Immature natural killer cell (primary cell): Measurements from ENCODE around the gene ADRB2. TPM values are rescaled to one million over a fixed set of nuclear protein-coding genes. Genes with fewer than 3 reads are reported as not detected.
"Not testable (repeated sequence)": the region's sequence is repeated elsewhere in the genome, so short reads cannot be mapped to it uniquely, and the experiment has no call there.

Experiments
- DNase-seq, 3 donors: peaks; one replicate each; pipeline ENCODE4 v3.0.0; 2022; ENCODE audit warnings: mixed read lengths in 1 of 3
- H3K27ac Mint-ChIP-seq, 6 donors: one replicate each; pipeline ENCODE4 v1.8.0; 2020; ENCODE audit warnings: mixed read lengths in 6 of 6, mild to moderate bottlenecking in 5 of 6, inconsistent platforms in 4 of 6, moderate library complexity in 3 of 6
- H3K27me3 Mint-ChIP-seq, 3 donors: one replicate each; pipeline ENCODE4 v1.8.0; 2020 to 2021; ENCODE audit warnings: low read depth in 3 of 3, mild to moderate bottlenecking in 3 of 3, mixed read lengths in 3 of 3, moderate library complexity in 3 of 3, inconsistent platforms in 1 of 3
- H3K36me3 Mint-ChIP-seq, 3 donors: one replicate each; pipeline ENCODE4 v1.8.0; 2020; ENCODE audit warnings: mixed read lengths in 3 of 3, inconsistent platforms in 2 of 3, mild to moderate bottlenecking in 2 of 3
- H3K4me1 Mint-ChIP-seq, 2 donors: one replicate each; pipeline ENCODE4 v1.8.0; 2020; ENCODE audit warnings: inconsistent platforms in 2 of 2, mild to moderate bottlenecking in 2 of 2, mixed read lengths in 2 of 2, moderate library complexity in 1 of 2
- H3K4me3 Mint-ChIP-seq, 5 donors: one replicate each; pipeline ENCODE4 v1.8.0; 2020; ENCODE audit warnings: mild to moderate bottlenecking in 5 of 5, mixed read lengths in 5 of 5, inconsistent platforms in 3 of 5, moderate library complexity in 3 of 5
- H3K9me3 Mint-ChIP-seq, 6 donors: one replicate each; pipeline ENCODE4 v1.8.0; 2020; ENCODE audit warnings: mild to moderate bottlenecking in 6 of 6, mixed read lengths in 6 of 6, inconsistent platforms in 4 of 6, moderate library complexity in 3 of 6
- polyA plus RNA-seq, 3 donors: library from polyadenylated mRNA; unstranded; fragments of 300-500 nt; fragmentation: Illumina TruSeq; gene quantifications; one replicate each; pipeline ENCODE4 v1.2.3, GENCODE V29; 2021

The ADRB2 gene
- polyA plus RNA-seq, 3 donors from 2014 or later: 34.4 to 65.2 (median 54.1) TPM

DNA sequence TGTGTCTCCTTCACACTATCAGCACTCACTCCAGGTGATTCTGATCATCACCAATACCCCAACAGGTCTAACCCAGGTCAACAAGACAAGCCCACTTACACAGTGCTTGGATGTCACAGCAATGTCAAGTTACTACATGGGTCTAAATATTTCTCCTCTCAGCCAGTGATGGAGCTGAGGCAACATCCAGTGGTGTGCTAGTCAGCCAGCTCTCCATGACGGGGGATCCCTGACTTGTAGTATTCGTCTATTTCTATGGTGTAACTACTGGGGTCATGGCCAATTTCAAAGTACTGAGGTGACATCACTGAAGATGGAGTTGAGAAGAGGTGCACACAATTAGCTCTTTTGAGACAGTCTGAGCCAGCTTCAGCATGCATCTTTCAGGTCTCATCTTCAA lies 31.1 kb downstream of the ADRB2 start:
- DNase-seq: no peak
- H3K27ac Mint-ChIP-seq: peak overlapping the region; percentile 91 to 100 (median 98)
- peaks cover 12 to 32% (median 15%) of the 10 kb centered on the region in 3 donors for H3K36me3 Mint-ChIP-seq
- peak overlapping the region; percentile 34 to 81 (median 43) for H3K4me3 Mint-ChIP-seq
- H3K27me3 Mint-ChIP-seq: peaks cover 3 to 6% (median 4%) of the 10 kb centered on the region in 3 donors
- H3K9me3 Mint-ChIP-seq: no peaks in the 10 kb centered on the region
- H3K4me1 Mint-ChIP-seq: peaks cover 100% of the 10 kb centered on the region in 2 donors

DNA sequence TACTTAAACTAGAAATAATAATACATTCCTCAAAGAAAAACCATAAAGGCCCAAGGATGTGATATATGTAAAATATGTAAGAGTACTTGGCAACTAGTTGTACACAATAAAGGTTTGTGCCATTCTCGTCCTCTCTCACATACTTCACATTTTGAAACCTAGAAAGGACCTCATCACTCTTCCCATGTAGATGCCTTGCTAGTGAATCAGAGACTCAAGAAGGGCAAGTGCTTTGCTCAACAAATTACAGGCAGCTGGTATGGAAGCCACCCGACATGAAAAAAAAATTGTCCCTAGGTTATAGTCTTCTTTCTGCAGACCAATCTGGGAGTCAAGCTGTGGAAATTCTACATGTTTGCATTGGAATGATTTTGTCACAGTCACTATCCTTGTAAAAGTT lies 31.7 kb downstream of the ADRB2 start:
- peak overlapping the region in 4 of 5 donors; percentile 56 to 81 (median 71) for H3K4me3 Mint-ChIP-seq
- H3K4me1 Mint-ChIP-seq: peaks cover 100% of the 10 kb centered on the region in 2 donors
- DNase-seq: no peak
- no peaks in the 10 kb centered on the region for H3K9me3 Mint-ChIP-seq
- H3K27me3 Mint-ChIP-seq: peaks cover 3 to 6% (median 4%) of the 10 kb centered on the region in 3 donors
- H3K36me3 Mint-ChIP-seq: peaks cover 16 to 35% (median 21%) of the 10 kb centered on the region in 3 donors
- peak overlapping the region; percentile 91 to 100 (median 98) for H3K27ac Mint-ChIP-seq

GRCh38 chr5:148858547-148858946 lies 32.1 kb downstream of the ADRB2 start:
- Mint-ChIP-seq H3K36me3 (peaks cover 18 to 37% (median 23%) of the 10 kb centered on the region in 3 donors), H3K27me3 (peaks cover 3 to 6% (median 4%) of the 10 kb centered on the region in 3 donors), H3K9me3 (no peaks in the 10 kb centered on the region), H3K4me1 (peaks cover 99 to 100% of the 10 kb centered on the region in 2 donors), H3K4me3 (peak overlapping the region in 4 of 5 donors; percentile 56 to 81 (median 71)), H3K27ac (peak overlapping the region; percentile 91 to 100 (median 98))
- no peak for DNase-seq

- H3K36me3 Mint-ChIP-seq: peaks cover 29 to 48% (median 29%) of the 10 kb centered on the region in 3 donors
- H3K27me3 Mint-ChIP-seq: peaks cover 3 to 6% (median 4%) of the 10 kb centered on the region in 3 donors
- no peaks in the 10 kb centered on the region for H3K9me3 Mint-ChIP-seq
- no peak for DNase-seq
- H3K4me1 Mint-ChIP-seq: peaks cover 98 to 100% of the 10 kb centered on the region in 2 donors
- H3K27ac Mint-ChIP-seq: peak overlapping the region; percentile 91 to 100 (median 98)
- peak overlapping the region; percentile 56 to 81 (median 69) for H3K4me3 Mint-ChIP-seq
Observed at GRCh38 chr5:148859703-148860102, 33.3 kb downstream of the ADRB2 start.

GRCh38 chr5:148860599-148860998 lies 34.2 kb downstream of the ADRB2 start:
- Mint-ChIP-seq H3K4me1 (peaks cover 98 to 100% of the 10 kb centered on the region in 2 donors), H3K27ac (peak overlapping the region; percentile 91 to 100 (median 98))

GRCh38 chr5:148861088-148861487 lies 34.7 kb downstream of the ADRB2 start:
- peak overlapping the region; percentile 49 to 81 (median 69) for H3K4me3 Mint-ChIP-seq
- DNase-seq: no peak
- H3K4me1 Mint-ChIP-seq: peaks cover 98 to 100% of the 10 kb centered on the region in 2 donors
- no peaks in the 10 kb centered on the region for H3K9me3 Mint-ChIP-seq
- peaks cover 0 to 3% (median 0%) of the 10 kb centered on the region in 3 donors for H3K27me3 Mint-ChIP-seq
- peak overlapping the region; percentile 91 to 100 (median 98) for H3K27ac Mint-ChIP-seq
- peaks cover 28 to 59% (median 32%) of the 10 kb centered on the region in 3 donors for H3K36me3 Mint-ChIP-seq

More at GRCh38 chr5:148860599-148860998, 34.2 kb downstream of the ADRB2 start:
- Mint-ChIP-seq H3K27me3 (peaks cover 2 to 4% (median 2%) of the 10 kb centered on the region in 3 donors), H3K36me3 (peaks cover 29 to 55% (median 32%) of the 10 kb centered on the region in 3 donors), H3K4me3 (peak overlapping the region; percentile 56 to 81 (median 69)), H3K9me3 (no peaks in the 10 kb centered on the region)
- no peak for DNase-seq

DNA sequence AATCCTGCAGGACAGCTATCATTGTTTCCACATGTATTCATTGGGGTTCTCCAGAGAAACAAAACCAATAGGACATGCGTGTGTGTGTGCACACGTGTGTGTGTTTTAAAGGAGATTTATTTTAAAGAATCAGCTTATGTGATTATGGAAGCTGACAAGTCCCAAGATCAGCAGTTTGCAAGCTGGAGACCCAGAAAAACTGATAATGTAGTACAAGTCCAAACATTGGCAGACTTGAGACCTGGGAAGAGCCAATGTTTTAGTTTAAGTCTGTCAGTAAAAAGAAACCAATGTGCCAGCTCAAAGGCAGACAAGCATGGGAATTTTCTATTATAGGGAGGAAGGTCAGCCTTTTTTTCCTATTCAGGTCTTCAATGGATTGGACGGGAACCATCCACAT lies 35.3 kb downstream of the ADRB2 start:
- Mint-ChIP-seq H3K27ac (peak overlapping the region in 5 of 6 donors; percentile 91 to 100 (median 98)), H3K4me3 (peak overlapping the region in 3 of 5 donors; percentile 27 to 81 (median 56)), H3K36me3 (peaks cover 24 to 62% (median 32%) of the 10 kb centered on the region in 3 donors), H3K9me3 (no peaks in the 10 kb centered on the region), H3K4me1 (peaks cover 98 to 100% of the 10 kb centered on the region in 2 donors), H3K27me3 (no peaks in the 10 kb centered on the region)
- DNase-seq: no peak

GRCh38 chr5:148864113-148864841 lies 37.9 kb downstream of the ADRB2 start:
- no peak overlapping the region for H3K4me3 Mint-ChIP-seq
- H3K4me1 Mint-ChIP-seq: peaks cover 97 to 98% of the 10 kb centered on the region in 2 donors
- H3K36me3 Mint-ChIP-seq: peaks cover 31 to 48% (median 31%) of the 10 kb centered on the region in 3 donors
- peak overlapping the region in 5 of 6 donors; percentile 47 to 81 (median 75) for H3K27ac Mint-ChIP-seq
- no peak for DNase-seq
- H3K27me3 Mint-ChIP-seq: no peaks in the 10 kb centered on the region
- H3K9me3 Mint-ChIP-seq: no peaks in the 10 kb centered on the region

DNA sequence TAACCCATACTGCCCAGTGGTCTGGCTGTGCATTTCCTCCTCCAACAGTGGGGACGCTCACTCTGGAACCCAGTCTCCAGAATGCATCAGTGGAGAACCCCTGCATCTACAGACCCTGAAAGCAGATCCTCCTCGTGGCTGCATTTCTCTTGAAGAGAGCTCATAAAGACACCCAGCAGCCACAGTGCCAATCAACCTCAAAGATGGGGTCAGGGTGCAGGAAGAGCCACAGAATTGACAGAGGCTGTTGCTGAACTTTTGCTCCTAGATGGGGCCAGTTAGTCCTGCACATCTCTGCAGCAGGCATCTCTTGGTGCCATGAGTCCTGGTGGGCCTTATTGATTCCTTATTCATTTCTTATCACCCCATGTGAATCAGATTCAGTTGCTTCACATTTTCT lies 39.6 kb downstream of the ADRB2 start:
- Mint-ChIP-seq H3K4me1 (peaks cover 96 to 98% of the 10 kb centered on the region in 2 donors), H3K27ac (peak overlapping the region in 5 of 6 donors; percentile 1 to 87 (median 43)), H3K27me3 (no peaks in the 10 kb centered on the region), H3K9me3 (no peaks in the 10 kb centered on the region), H3K36me3 (peaks cover 28 to 49% (median 33%) of the 10 kb centered on the region in 3 donors), H3K4me3 (peak overlapping the region in 4 of 5 donors; percentile 1 to 69 (median 23))
- DNase-seq: peak in 1 of 3 donors; percentile 38

DNA sequence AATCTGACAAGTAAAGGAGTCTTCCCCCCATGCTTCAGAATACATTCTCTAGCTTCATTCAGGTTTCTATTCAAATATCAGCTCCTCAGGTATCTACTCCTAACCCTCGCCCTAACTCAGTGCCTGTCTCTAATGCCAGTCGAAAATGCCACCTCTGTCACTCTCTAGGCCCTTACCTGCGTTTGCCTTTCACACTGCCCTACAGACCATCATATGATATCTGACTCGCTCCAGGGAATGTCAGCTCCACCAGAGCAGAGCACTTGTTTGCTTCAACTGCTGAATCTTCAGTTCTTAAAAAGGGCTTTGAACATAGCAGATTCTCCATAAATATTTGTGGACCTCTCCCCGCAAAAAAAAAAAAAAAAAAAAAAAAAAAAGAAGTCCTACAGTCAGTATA lies 46.7 kb downstream of the ADRB2 start:
- Mint-ChIP-seq H3K4me1 (peaks cover 74 to 79% of the 10 kb centered on the region in 2 donors), H3K9me3 (no peaks in the 10 kb centered on the region), H3K27ac (peak overlapping the region in 5 of 6 donors; percentile 33 to 76 (median 60)), H3K4me3 (no peak overlapping the region), H3K36me3 (peaks cover 34 to 55% (median 41%) of the 10 kb centered on the region in 3 donors), H3K27me3 (peaks cover 0 to 2% (median 0%) of the 10 kb centered on the region in 3 donors)
- DNase-seq: no peak

GRCh38 chr5:148873690-148874485 lies 47.5 kb downstream of the ADRB2 start:
- H3K27me3 Mint-ChIP-seq: peaks cover 0 to 2% (median 0%) of the 10 kb centered on the region in 3 donors

DNA sequence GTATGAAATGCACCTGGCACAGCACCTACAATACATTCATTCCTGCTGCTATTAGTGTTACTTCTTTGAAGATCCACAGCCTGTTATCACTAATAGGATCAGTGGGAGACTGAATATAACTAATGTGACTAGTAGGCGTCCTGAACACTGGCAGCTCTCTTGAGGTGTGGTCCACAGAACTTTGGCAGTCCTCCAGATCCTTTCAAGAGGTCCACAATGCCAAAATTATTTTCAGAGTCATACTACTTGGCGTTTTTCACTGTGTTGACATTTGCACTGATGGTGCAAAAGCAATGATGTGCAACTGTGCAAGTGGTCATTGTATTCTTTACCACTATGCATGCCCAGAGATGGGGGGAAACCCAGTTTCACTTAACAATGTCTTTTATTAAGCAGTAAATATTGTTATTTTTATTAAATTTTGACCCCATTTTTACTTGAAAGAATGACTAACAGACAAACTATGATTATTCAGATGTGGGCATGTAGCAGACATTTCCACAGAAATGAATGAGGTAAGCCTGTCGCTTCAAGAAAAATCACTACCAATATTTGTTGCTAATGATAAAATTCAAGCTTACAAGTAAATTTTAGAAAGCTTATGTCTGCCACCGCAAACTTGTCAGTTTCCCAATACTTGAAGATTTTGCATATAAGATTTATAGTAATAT lies 48.9 kb downstream of the ADRB2 start:
- Mint-ChIP-seq H3K9me3 (no peaks in the 10 kb centered on the region), H3K36me3 (peaks cover 35 to 63% (median 49%) of the 10 kb centered on the region in 3 donors), H3K4me3 (no peak overlapping the region), H3K4me1 (peaks cover 67 to 75% of the 10 kb centered on the region in 2 donors), H3K27me3 (peaks cover 0 to 2% (median 0%) of the 10 kb centered on the region in 3 donors), H3K27ac (peak overlapping the region in 4 of 6 donors; percentile 50 to 88 (median 83))
- no peak for DNase-seq

More at GRCh38 chr5:148873690-148874485, 47.5 kb downstream of the ADRB2 start:
- Mint-ChIP-seq H3K4me3 (no peak overlapping the region), H3K27ac (peak overlapping the region; percentile 31 to 88 (median 78)), H3K36me3 (peaks cover 34 to 58% (median 41%) of the 10 kb centered on the region in 3 donors), H3K9me3 (no peaks in the 10 kb centered on the region), H3K4me1 (peaks cover 70 to 75% of the 10 kb centered on the region in 2 donors)
- DNase-seq: no peak

DNA sequence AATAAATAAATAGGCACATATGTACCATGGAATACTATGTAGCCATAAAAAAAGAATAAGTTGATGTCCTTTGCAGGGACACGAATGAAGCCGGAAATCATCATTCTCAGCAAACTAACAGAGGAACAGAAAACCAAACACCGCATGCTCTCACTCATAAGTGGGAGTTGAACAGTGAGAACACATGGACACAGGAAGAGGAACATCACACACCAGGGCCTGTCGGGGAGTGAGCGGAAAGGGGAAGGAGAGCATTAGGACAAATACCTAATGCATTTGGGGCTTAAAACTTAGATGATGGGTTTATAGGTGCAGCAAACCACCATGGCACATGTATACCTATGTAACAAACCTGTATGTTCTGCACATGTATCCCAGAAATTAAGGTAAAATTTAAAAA lies 51.0 kb downstream of the ADRB2 start:
- not testable (repeated sequence) for H3K27me3 Mint-ChIP-seq, H3K9me3 Mint-ChIP-seq, H3K4me3 Mint-ChIP-seq, DNase-seq
- Mint-ChIP-seq H3K4me1 (peaks cover 57 to 60% of the 10 kb centered on the region in 2 donors), H3K36me3 (peaks cover 45 to 75% (median 57%) of the 10 kb centered on the region in 3 donors), H3K27ac (peak overlapping the region in 2 of 6 donors; percentile 34 to 76)
